MM.1S (cell line): ENCODE measurements around the gene CBFA2T3.

ENCODE experiments used
- DNase-seq: peaks from one replicate; pipeline ENCODE4 v3.0.0-alpha.2; 2015
- H2AFZ ChIP-seq: fragments of 300-600 bp; sonication (generic); 2 replicates; pipeline ENCODE4 v1.6.0; 2016; ENCODE audit warnings: antibody characterized with exemption, low read length
- H3F3A ChIP-seq: fragments of 300-600 bp; sonication (generic); 2 replicates; pipeline ENCODE4 v1.6.1; 2016; ENCODE audit warnings: mild to moderate bottlenecking, antibody characterized with exemption, low read length, moderate library complexity, mixed read lengths; ENCODE audit not compliant: insufficient read depth
- H3K27ac ChIP-seq: fragments of 300-600 bp; sonication (generic); 2 replicates; pipeline ENCODE4 v1.5.1; 2016; ENCODE audit warnings: mild to moderate bottlenecking, low read length
- H3K27me3 ChIP-seq: fragments of 300-600 bp; sonication (generic); replicated peaks from 2 replicates; pipeline ENCODE4 v1.6.0; 2016; ENCODE audit warnings: low read length; ENCODE audit not compliant: insufficient read depth
- H3K36me3 ChIP-seq: fragments of 300-600 bp; sonication (generic); replicated peaks from 2 replicates; pipeline ENCODE4 v1.6.1; 2016; ENCODE audit warnings: mild to moderate bottlenecking, low read length, mixed read lengths; ENCODE audit not compliant: insufficient read depth
- H3K4me1 ChIP-seq: fragments of 300-600 bp; sonication (generic); 2 replicates; pipeline ENCODE4 v1.6.1; 2016; ENCODE audit warnings: low read length, mixed read lengths
- H3K4me2 ChIP-seq: fragments of 300-600 bp; sonication (generic); 2 replicates; pipeline ENCODE4 v1.6.0; 2016; ENCODE audit warnings: low read depth, low read length
- H3K4me3 ChIP-seq: fragments of 300-600 bp; sonication (generic); 2 replicates; pipeline ENCODE4 v1.5.1; 2016; ENCODE audit warnings: low read length, mixed read lengths
- H3K79me2 ChIP-seq: fragments of 300-600 bp; sonication (generic); 2 replicates; pipeline ENCODE4 v1.6.1; 2016; ENCODE audit warnings: mixed run types, low read length, mixed read lengths
- H3K9ac ChIP-seq: fragments of 300-600 bp; sonication (generic); 2 replicates; pipeline ENCODE4 v1.6.1; 2016; ENCODE audit warnings: low read length, mixed read lengths
- H3K9me2 ChIP-seq: fragments of 300-600 bp; sonication (generic); replicated peaks from 2 replicates; pipeline ENCODE4 v1.6.1; 2016; ENCODE audit warnings: mild to moderate bottlenecking, low read length, mixed read lengths; ENCODE audit not compliant: insufficient read depth
- H3K9me3 ChIP-seq: fragments of 300-600 bp; sonication (generic); replicated peaks from 2 replicates; pipeline ENCODE4 v1.6.1; 2016; ENCODE audit warnings: mild to moderate bottlenecking, low read length, mixed read lengths; ENCODE audit not compliant: insufficient read depth
- H4K20me1 ChIP-seq: fragments of 300-600 bp; sonication (generic); 2 replicates; pipeline ENCODE4 v1.6.1; 2016; ENCODE audit warnings: mild to moderate bottlenecking, low read length, moderate library complexity, mixed read lengths; ENCODE audit not compliant: insufficient read depth
- EZH2 ChIP-seq: fragments of 300-600 bp; sonication (generic); optimal IDR thresholded peaks from 2 replicates; pipeline ENCODE3; 2017; ENCODE audit warnings: low read depth, mild to moderate bottlenecking, antibody characterized with exemption, low read length, mixed read lengths
- EZH2phosphoT487 ChIP-seq: fragments of 300-600 bp; sonication (generic); IDR thresholded peaks from 2 replicates; pipeline ENCODE4 v1.6.1; 2018; ENCODE audit warnings: antibody characterized with exemption, low read length
- TF ChIP-seq, protein P1 (sequence below): fragments of 300-600 bp; sonication (generic); IDR thresholded peaks from 2 replicates; pipeline ENCODE4 v1.5.1; 2016; ENCODE audit warnings: antibody characterized with exemption, low read length, mixed read lengths

The CBFA2T3 gene

GRCh38 chr16:88853325-88853941 lies 123.6 kb downstream of the CBFA2T3 start:
- Histone ChIP-seq H3K4me3 (no peak overlapping the region), H3K9me3 (no peaks in the 10 kb centered on the region), H3K27me3 (no peaks in the 10 kb centered on the region), H3K4me1 (no peaks in the 10 kb centered on the region), H3K9me2 (no peaks in the 10 kb centered on the region), H4K20me1 (no peaks in the 10 kb centered on the region), H3K79me2 (peaks cover 14% of the 10 kb centered on the region), H3F3A (no peaks in the 10 kb centered on the region), H3K27ac (no peak overlapping the region), H3K4me2 (no peak overlapping the region), H3K36me3 (no peaks in the 10 kb centered on the region), H3K9ac (no peak overlapping the region), H2AFZ (no peak overlapping the region)
- TF ChIP-seq, protein P1, sequence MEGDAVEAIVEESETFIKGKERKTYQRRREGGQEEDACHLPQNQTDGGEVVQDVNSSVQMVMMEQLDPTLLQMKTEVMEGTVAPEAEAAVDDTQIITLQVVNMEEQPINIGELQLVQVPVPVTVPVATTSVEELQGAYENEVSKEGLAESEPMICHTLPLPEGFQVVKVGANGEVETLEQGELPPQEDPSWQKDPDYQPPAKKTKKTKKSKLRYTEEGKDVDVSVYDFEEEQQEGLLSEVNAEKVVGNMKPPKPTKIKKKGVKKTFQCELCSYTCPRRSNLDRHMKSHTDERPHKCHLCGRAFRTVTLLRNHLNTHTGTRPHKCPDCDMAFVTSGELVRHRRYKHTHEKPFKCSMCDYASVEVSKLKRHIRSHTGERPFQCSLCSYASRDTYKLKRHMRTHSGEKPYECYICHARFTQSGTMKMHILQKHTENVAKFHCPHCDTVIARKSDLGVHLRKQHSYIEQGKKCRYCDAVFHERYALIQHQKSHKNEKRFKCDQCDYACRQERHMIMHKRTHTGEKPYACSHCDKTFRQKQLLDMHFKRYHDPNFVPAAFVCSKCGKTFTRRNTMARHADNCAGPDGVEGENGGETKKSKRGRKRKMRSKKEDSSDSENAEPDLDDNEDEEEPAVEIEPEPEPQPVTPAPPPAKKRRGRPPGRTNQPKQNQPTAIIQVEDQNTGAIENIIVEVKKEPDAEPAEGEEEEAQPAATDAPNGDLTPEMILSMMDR, result no peak
- TF ChIP-seq EZH2 (no peak), EZH2phosphoT487 (no peak)
- DNase-seq, result no peak

DNA sequence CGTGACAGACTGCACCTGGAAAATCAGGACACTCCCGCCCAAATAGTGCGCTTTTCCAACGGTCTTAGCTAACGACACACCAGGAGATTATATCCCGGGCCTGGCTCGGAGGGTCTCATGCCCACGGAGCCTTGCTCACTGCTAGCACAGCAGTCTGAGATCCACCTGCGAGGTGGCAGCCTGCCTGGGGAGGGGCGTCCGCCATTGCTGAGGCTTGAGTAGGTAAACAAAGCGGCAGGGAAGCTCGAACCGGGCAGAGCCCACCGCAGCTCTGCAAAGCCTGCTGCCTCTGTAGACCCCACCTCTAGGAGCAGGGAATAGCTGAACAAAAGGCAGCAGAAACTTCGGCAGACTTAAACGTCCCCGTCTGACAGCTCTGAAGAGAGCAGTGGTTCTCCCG lies 125.4 kb downstream of the CBFA2T3 start:
- H2AFZ ChIP-seq, result no peak overlapping the region
- H3K79me2 ChIP-seq, result no peaks in the 10 kb centered on the region
- TF ChIP-seq, protein P1, result no peak
- TF ChIP-seq EZH2 (no peak), EZH2phosphoT487 (no peak)
- no peaks in the 10 kb centered on the region for H4K20me1 ChIP-seq
- no peak for DNase-seq
- no peak overlapping the region for H3K27ac ChIP-seq
- H3K36me3 ChIP-seq, result no peaks in the 10 kb centered on the region
- H3K4me2 ChIP-seq, result no peak overlapping the region
- H3K9ac ChIP-seq, result no peak overlapping the region
- H3K9me3 ChIP-seq, result no peaks in the 10 kb centered on the region
- no peak overlapping the region for H3K4me3 ChIP-seq
- H3K9me2 ChIP-seq, result no peaks in the 10 kb centered on the region
- H3F3A ChIP-seq, result no peaks in the 10 kb centered on the region
- no peaks in the 10 kb centered on the region for H3K4me1 ChIP-seq
- no peaks in the 10 kb centered on the region for H3K27me3 ChIP-seq

GRCh38 chr16:88850531-88851199 lies 126.3 kb downstream of the CBFA2T3 start:
- H4K20me1 ChIP-seq, result no peaks in the 10 kb centered on the region
- no peaks in the 10 kb centered on the region for H3K9me3 ChIP-seq
- H3K4me1 ChIP-seq, result no peaks in the 10 kb centered on the region
- no peaks in the 10 kb centered on the region for H3K9me2 ChIP-seq
- DNase-seq, result no peak
- no peak overlapping the region for H3K9ac ChIP-seq
- H3K4me3 ChIP-seq, result no peak overlapping the region
- H3F3A ChIP-seq, result no peaks in the 10 kb centered on the region
- no peaks in the 10 kb centered on the region for H3K79me2 ChIP-seq
- no peaks in the 10 kb centered on the region for H3K27me3 ChIP-seq
- H3K4me2 ChIP-seq, result no peak overlapping the region
- H3K27ac ChIP-seq, result no peak overlapping the region
- no peak overlapping the region for H2AFZ ChIP-seq
- TF ChIP-seq EZH2phosphoT487 (no peak), EZH2 (no peak)
- TF ChIP-seq, protein P1, result no peak
- no peaks in the 10 kb centered on the region for H3K36me3 ChIP-seq
